PC-9 (cell line): Measurements from ENCODE around the gene B3GAT1. TPM values are rescaled to one million over a fixed set of nuclear protein-coding genes. Genes with fewer than 3 reads are reported as not detected.

Source experiments
- BruUV-seq: library from RNA; stranded (reverse); fragments of 400-500 nt; replicated peaks from 2 replicates; lab custom pipeline; 2021; lab: Mats Ljungman, UMichigan
- CTCF ChIA-PET: fragments of 300-600 bp; sonication (Branson Sonifier 250); formaldehyde crosslinking; loops from one replicate; lab custom pipeline; 2022; ENCODE audit warnings: antibody characterized with exemption; lab: Charles Lee
- POLR2A ChIA-PET: fragments of 300-600 bp; sonication (Branson Sonifier 250); formaldehyde crosslinking; loops from one replicate; lab custom pipeline; 2022; ENCODE audit warnings: antibody characterized with exemption; ENCODE audit not compliant: unreplicated experiment; lab: Charles Lee
- DNase-seq, 2 experiments: peaks; one replicate each; pipeline versions ENCODE4 v3.0.0 to v3.0.0-alpha.2; 2015 to 2022; ENCODE audit warnings: mixed read lengths in 1 of 2
- H2AFZ ChIP-seq: fragments of 200-600 bp; sonication (generic); 2 replicates; pipeline ENCODE4 v1.8.1; 2017; ENCODE audit warnings: antibody characterized with exemption
- H3F3A ChIP-seq: fragments of 200-600 bp; sonication (generic); 2 replicates; pipeline ENCODE4 v1.8.1; 2017; ENCODE audit warnings: antibody characterized with exemption, mild to moderate bottlenecking, low read depth; ENCODE audit not compliant: insufficient read depth
- H3K27ac ChIP-seq: fragments of 200-600 bp; sonication (generic); 2 replicates; pipeline ENCODE4 v1.6.1; 2016; ENCODE audit warnings: mixed run types
- H3K27me3 ChIP-seq: fragments of 200-600 bp; sonication (generic); 2 replicates; pipeline ENCODE4 v1.6.1; 2016; ENCODE audit warnings: low read depth, mixed run types; ENCODE audit not compliant: insufficient read depth
- H3K36me3 ChIP-seq: fragments of 200-600 bp; sonication (generic); 2 replicates; pipeline ENCODE4 v1.6.1; 2016; ENCODE audit warnings: low read depth, mixed run types
- H3K4me1 ChIP-seq: fragments of 200-600 bp; sonication (generic); replicated peaks from 2 replicates; pipeline ENCODE4 v1.6.1; 2016; ENCODE audit warnings: mixed run types; ENCODE audit not compliant: insufficient read depth
- H3K4me2 ChIP-seq: fragments of 200-600 bp; sonication (generic); 2 replicates; pipeline ENCODE4 v1.6.1; 2017; ENCODE audit warnings: mixed run types
- H3K4me3 ChIP-seq: fragments of 200-600 bp; sonication (generic); 2 replicates; pipeline ENCODE4 v1.6.1; 2016; ENCODE audit warnings: mixed run types
- H3K79me2 ChIP-seq: fragments of 200-600 bp; sonication (generic); 2 replicates; pipeline ENCODE4 v1.6.1; 2017; ENCODE audit warnings: low read depth, mixed run types
- H3K9me2 ChIP-seq: fragments of 200-600 bp; sonication (generic); 2 replicates; pipeline ENCODE4 v1.8.1; 2017; ENCODE audit warnings: mild to moderate bottlenecking; ENCODE audit not compliant: insufficient read depth
- H3K9me3 ChIP-seq: fragments of 200-600 bp; sonication (generic); 2 replicates; pipeline ENCODE4 v1.8.1; 2016; ENCODE audit warnings: low read depth; ENCODE audit not compliant: insufficient read depth
- H4K20me1 ChIP-seq: fragments of 200-600 bp; sonication (generic); 2 replicates; pipeline ENCODE4 v1.8.1; 2017; ENCODE audit not compliant: insufficient read depth
- EZH2 ChIP-seq: fragments of 200-600 bp; sonication (generic); IDR thresholded peaks from 2 replicates; pipeline ENCODE4 v1.8.0; 2017; ENCODE audit warnings: antibody characterized with exemption, low read depth
- intact Hi-C: fragments of 100-400 bp; cut with micrococcal nuclease; formaldehyde crosslinking; loops from one replicate; pipeline ENCODE4 v1.10.0; 2022; ENCODE audit not compliant: unreplicated experiment
- total RNA-seq: library from RNA; stranded (reverse); gene quantifications from 2 replicates; pipeline ENCODE4 v1.2.3, GENCODE V29; 2021
- TF ChIP-seq, protein P1 (sequence below): fragments of 200-600 bp; sonication (generic); conservative IDR thresholded peaks from 2 replicates; pipeline ENCODE4 v1.6.1; 2017; ENCODE audit warnings: mixed run types, antibody characterized with exemption, mild to moderate bottlenecking, moderate library complexity

The B3GAT1 gene
- total RNA-seq, 1 experiment from 2014 or later, result not detected

DNA sequence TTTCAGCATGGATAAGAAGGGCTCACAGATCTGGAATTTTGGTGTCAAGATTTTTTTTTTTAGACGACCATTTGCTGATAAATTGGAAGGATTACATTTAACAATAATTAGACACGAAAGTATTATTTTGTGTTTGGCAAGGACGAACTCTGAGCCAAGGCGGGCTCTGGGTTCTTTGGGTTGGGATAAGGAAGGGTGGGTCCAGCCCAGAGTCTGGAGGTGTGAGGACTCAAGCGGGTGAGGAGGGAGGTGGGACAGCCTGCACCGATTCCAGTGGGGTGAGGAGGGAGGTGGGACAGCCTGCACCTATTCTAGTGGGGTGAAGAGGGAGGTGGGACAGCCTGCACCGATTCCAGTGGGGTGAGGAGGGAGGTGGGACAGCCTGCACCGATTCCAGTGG lies 4.1 kb downstream of the B3GAT1 start:
- Histone ChIP-seq H3K4me1 (no peaks in the 10 kb centered on the region), H3K79me2 (no peaks in the 10 kb centered on the region), H3K27me3 (peaks cover 67% of the 10 kb centered on the region), H3K4me3 (no peak overlapping the region), H3K27ac (no peak overlapping the region), H2AFZ (no peak overlapping the region), H3K36me3 (no peaks in the 10 kb centered on the region), H3K4me2 (no peak overlapping the region), H3F3A (no peaks in the 10 kb centered on the region), H3K9me3 (no peaks in the 10 kb centered on the region), H3K9me2 (no peaks in the 10 kb centered on the region), H4K20me1 (no peaks in the 10 kb centered on the region)
- no TSS peak for BruUV-seq
- CTCF ChIA-PET, result no interaction called here
- intact Hi-C loops, result no loop called here
- POLR2A ChIA-PET, result no interaction called here
- DNase-seq, result no peak
- no peak for TF ChIP-seq EZH2
- TF ChIP-seq, protein P1, sequence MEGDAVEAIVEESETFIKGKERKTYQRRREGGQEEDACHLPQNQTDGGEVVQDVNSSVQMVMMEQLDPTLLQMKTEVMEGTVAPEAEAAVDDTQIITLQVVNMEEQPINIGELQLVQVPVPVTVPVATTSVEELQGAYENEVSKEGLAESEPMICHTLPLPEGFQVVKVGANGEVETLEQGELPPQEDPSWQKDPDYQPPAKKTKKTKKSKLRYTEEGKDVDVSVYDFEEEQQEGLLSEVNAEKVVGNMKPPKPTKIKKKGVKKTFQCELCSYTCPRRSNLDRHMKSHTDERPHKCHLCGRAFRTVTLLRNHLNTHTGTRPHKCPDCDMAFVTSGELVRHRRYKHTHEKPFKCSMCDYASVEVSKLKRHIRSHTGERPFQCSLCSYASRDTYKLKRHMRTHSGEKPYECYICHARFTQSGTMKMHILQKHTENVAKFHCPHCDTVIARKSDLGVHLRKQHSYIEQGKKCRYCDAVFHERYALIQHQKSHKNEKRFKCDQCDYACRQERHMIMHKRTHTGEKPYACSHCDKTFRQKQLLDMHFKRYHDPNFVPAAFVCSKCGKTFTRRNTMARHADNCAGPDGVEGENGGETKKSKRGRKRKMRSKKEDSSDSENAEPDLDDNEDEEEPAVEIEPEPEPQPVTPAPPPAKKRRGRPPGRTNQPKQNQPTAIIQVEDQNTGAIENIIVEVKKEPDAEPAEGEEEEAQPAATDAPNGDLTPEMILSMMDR, result no peak

DNA sequence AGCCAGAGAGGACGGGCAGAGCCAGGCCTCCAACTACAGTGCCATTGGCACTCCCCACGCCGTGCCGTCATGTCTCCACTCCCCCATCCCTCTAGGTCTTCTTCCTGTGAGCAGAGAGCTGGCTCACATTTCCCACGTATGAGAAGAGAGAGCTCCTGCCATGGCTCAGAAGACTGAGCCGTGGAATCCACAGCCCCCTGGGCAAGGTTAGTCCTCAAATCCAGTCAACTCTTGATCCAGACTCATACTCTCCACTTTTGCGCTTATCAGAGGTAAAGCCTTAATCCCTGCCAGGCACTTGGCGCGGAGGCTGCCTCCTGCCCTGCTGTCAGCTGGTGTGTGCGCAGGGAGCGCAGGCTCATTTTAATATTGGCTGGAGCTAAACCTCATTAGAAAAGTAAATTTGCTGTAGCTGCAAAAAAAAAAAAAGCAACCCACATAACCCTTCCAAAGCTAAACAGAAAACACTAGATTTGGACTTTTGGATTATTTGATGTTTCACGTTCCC lies 4.7 kb downstream of the B3GAT1 start:
- CTCF ChIA-PET, result no interaction called here
- no TSS peak for BruUV-seq
- intact Hi-C loops, result no loop called here

DNA sequence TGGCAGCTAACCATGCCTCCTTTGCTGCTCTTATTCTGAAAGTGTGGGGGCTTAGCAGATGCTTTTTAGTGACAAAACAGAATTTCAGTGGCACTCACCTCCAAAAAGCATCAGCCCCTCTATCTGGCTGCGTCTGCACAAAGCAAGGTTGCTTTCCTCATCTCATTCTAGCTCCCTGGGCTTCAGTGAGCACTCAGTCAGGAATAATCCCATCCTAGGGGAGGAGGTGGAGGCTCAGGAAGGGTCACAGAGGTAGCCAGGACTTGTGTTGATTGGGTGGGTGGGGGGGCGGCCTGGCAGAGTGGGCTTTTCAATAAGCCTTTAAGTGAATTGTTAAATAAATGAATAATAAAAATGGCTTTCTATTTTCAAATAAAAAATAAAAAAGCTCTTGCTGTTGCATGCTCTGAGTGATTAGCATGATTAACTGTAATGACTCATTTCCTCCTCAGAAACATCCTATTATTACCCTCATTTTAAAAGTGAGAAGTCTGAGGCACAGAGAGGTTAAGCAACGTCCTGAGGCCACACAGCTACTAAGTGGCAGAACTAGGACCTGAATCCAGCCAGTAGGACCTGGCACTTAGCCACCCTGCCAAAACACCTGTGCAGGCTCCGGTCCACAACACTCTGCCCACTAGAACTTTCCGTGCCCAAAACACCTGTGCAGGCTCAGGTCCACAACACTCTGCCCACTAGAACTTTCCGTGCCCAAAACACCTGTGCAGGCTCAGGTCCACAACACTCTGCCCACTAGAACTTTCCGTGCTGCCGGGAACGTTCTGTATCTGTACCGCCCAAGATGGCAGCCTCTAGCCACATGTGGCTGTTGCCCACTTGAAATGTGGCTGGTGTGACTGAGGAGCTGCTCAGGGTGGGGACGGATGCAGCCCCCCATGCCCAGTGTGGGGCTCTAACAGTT lies 5.5 kb downstream of the B3GAT1 start:
- Histone ChIP-seq H3K4me1 (no peaks in the 10 kb centered on the region), H3K9me2 (no peaks in the 10 kb centered on the region), H4K20me1 (no peaks in the 10 kb centered on the region), H3K27ac (no peak overlapping the region), H3K27me3 (peaks cover 76% of the 10 kb centered on the region), H2AFZ (no peak overlapping the region), H3K4me2 (no peak overlapping the region), H3K9me3 (no peaks in the 10 kb centered on the region), H3K79me2 (no peaks in the 10 kb centered on the region), H3F3A (no peaks in the 10 kb centered on the region), H3K36me3 (no peaks in the 10 kb centered on the region), H3K4me3 (no peak overlapping the region)
- intact Hi-C loops, result no loop called here
- POLR2A ChIA-PET, result no interaction called here
- no peak for DNase-seq
- no TSS peak for BruUV-seq
- TF ChIP-seq EZH2, result no peak
- TF ChIP-seq, protein P1, result no peak
- CTCF ChIA-PET, result no interaction called here

More for the DNA sequence above, 4.7 kb downstream of the B3GAT1 start:
- Histone ChIP-seq H3K4me1 (no peaks in the 10 kb centered on the region), H3K27me3 (peaks cover 69% of the 10 kb centered on the region), H3K36me3 (no peaks in the 10 kb centered on the region), H3K4me3 (no peak overlapping the region), H3K9me2 (no peaks in the 10 kb centered on the region), H4K20me1 (no peaks in the 10 kb centered on the region), H3K4me2 (no peak overlapping the region), H3F3A (no peaks in the 10 kb centered on the region), H3K27ac (no peak overlapping the region), H3K9me3 (no peaks in the 10 kb centered on the region), H3K79me2 (no peaks in the 10 kb centered on the region), H2AFZ (no peak overlapping the region)
- POLR2A ChIA-PET, result no interaction called here
- no peak for TF ChIP-seq EZH2
- TF ChIP-seq, protein P1, result no peak
- no peak for DNase-seq
